ENCODE results near the gene SLC16A3.
A peak's percentile ranks its signal among the peaks of the same experiment; 100 is the strongest.
"Not testable (repeated sequence)": the region's sequence is repeated elsewhere in the genome, so short reads cannot be mapped to it uniquely, and the experiment has no call there.

The SLC16A3 gene

GRCh38 chr17:82247182-82247823 lies 18.5 kb downstream of the SLC16A3 start:
- no peak for DNase-seq (ENCODE audit: low read depth in 2 of 2)

GRCh38 chr17:82247856-82248671 lies 19.2 kb downstream of the SLC16A3 start:
- no peak for DNase-seq (ENCODE audit: low read depth in 2 of 2)

GRCh38 chr17:82248815-82249674 lies 20.2 kb downstream of the SLC16A3 start:
- no peak for DNase-seq (ENCODE audit: low read depth in 2 of 2)

GRCh38 chr17:82249896-82250581 lies 21.2 kb downstream of the SLC16A3 start:
- DNase-seq (ENCODE audit: low read depth in 2 of 2): no peak

- no peak for DNase-seq (ENCODE audit: low read depth in 2 of 2)
Measured at GRCh38 chr17:82250868-82251500, 22.1 kb downstream of the SLC16A3 start.

- DNase-seq (ENCODE audit: low read depth in 2 of 2): no peak
Measured at GRCh38 chr17:82252511-82253178, 23.8 kb downstream of the SLC16A3 start.

- DNase-seq (ENCODE audit: low read depth in 2 of 2): no peak
Measured at GRCh38 chr17:82253179-82253544, 24.3 kb downstream of the SLC16A3 start.

- DNase-seq (ENCODE audit: low read depth in 2 of 2): not testable (repeated sequence)
Measured at GRCh38 chr17:82254096-82254495, 25.3 kb downstream of the SLC16A3 start.

GRCh38 chr17:82254746-82255145 lies 25.9 kb downstream of the SLC16A3 start:
- DNase-seq (ENCODE audit: low read depth in 2 of 2): not testable (repeated sequence)

- no peak for DNase-seq (ENCODE audit: low read depth in 2 of 2)
Measured at GRCh38 chr17:82255402-82255972, 26.6 kb downstream of the SLC16A3 start.

GRCh38 chr17:82256242-82256885 lies 27.5 kb downstream of the SLC16A3 start:
- DNase-seq (ENCODE audit: low read depth in 2 of 2): no peak

- peak; percentile 56 to 66 for DNase-seq (ENCODE audit: low read depth in 2 of 2)
Measured at GRCh38 chr17:82257473-82257872, 28.6 kb downstream of the SLC16A3 start.

- DNase-seq (ENCODE audit: low read depth in 2 of 2): no peak
Measured at GRCh38 chr17:82258555-82258954, 29.7 kb downstream of the SLC16A3 start.

GRCh38 chr17:82259972-82260961 lies 31.4 kb downstream of the SLC16A3 start:
- not testable (repeated sequence) for DNase-seq (ENCODE audit: low read depth in 2 of 2)

- no peak for DNase-seq (ENCODE audit: low read depth in 2 of 2)
Measured at GRCh38 chr17:82262344-82262743, 33.5 kb downstream of the SLC16A3 start.

- DNase-seq (ENCODE audit: low read depth in 2 of 2): no peak
Measured at GRCh38 chr17:82263641-82264040, 34.8 kb downstream of the SLC16A3 start.

GRCh38 chr17:82266142-82266541 lies 37.3 kb downstream of the SLC16A3 start:
- DNase-seq (ENCODE audit: low read depth in 2 of 2): no peak

- DNase-seq (ENCODE audit: low read depth in 2 of 2): peak; percentile 21 to 35
Measured at GRCh38 chr17:82267575-82268379, 38.9 kb downstream of the SLC16A3 start.

Measured in stimulated activated CD8-positive, alpha-beta memory T cell treated with anti-CD3 and anti-CD28 coated beads, Interleukin-7, amount 100 ng/mL, for 4 hours (primary cell).